Renal cortical epithelial cell (primary cell): ENCODE results near the gene IGF2. TPM values are rescaled to one million over a fixed set of nuclear protein-coding genes. Genes with fewer than 3 reads are reported as not detected.
"Not testable (repeated sequence)": the region's sequence is repeated elsewhere in the genome, so short reads cannot be mapped to it uniquely, and the experiment has no call there.

Source experiments
- DNase-seq: peaks from one replicate; pipeline ENCODE4 v3.0.0-alpha.2; 2011; ENCODE audit warnings: low read depth
- total RNA-seq: library from RNA; depleted of rRNA; stranded (reverse); fragments of >200 nt; gene quantifications from 2 replicates; pipeline ENCODE4 v1.2.3, GENCODE V29; 2014

Gene IGF2
- total RNA-seq, 1 donor from 2014 or later: 0.75 TPM

GRCh38 chr11:2136209-2136951 lies 2.8 kb downstream of the IGF2 start:
- no peak for DNase-seq

DNA sequence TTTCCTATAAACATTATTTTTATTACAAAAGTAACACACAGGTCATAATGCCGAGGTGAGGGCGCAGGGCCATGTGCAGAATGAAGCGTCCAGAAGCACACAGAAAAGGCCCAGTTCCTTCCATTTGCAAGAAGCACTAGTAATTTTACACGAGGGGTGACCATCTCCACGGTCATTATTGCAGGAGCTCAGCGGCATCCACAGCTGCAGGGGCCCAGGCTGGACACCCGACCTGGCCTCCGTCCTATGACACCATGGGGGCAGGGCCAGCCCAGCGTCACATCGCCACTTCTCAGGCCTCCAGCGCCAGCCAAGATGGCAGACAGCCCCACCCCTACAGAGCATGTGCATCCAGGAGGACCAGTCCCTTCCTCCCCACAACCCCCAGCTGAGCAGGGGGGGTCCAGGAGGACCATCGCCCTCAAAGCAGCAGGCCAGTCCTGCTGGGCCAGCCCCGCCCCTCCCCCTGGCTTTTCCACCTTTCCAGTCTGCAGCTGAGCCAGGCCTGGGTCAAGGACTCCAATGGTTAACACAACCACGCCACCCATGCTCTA lies 3.5 kb downstream of the IGF2 start:
- DNase-seq: no peak

DNA sequence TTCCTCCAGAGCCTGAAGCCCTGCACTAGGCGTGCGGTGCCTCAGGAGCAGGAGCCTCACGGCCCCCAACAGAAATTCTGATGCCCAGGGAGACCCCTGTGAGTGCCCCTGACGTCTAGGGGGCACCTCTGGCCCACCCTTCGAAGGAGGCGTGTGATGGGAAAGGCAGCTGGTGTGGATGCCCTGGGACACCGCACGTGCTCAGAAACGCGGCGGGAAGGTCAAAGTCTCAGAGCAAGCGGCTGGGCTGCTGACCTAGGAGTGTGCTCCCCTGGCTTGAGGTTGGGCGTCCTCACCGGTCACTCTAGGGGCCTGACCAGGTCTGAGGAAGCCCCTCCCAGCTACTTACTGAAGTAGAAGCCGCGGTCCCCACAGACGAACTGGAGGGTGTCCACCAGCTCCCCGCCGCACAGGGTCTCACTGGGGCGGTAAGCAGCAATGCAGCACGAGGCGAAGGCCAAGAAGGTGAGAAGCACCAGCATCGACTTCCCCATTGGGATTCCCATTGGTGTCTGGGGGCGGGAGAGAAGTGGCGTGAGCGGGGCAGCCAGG lies 4.1 kb downstream of the IGF2 start:
- DNase-seq: no peak

DNA sequence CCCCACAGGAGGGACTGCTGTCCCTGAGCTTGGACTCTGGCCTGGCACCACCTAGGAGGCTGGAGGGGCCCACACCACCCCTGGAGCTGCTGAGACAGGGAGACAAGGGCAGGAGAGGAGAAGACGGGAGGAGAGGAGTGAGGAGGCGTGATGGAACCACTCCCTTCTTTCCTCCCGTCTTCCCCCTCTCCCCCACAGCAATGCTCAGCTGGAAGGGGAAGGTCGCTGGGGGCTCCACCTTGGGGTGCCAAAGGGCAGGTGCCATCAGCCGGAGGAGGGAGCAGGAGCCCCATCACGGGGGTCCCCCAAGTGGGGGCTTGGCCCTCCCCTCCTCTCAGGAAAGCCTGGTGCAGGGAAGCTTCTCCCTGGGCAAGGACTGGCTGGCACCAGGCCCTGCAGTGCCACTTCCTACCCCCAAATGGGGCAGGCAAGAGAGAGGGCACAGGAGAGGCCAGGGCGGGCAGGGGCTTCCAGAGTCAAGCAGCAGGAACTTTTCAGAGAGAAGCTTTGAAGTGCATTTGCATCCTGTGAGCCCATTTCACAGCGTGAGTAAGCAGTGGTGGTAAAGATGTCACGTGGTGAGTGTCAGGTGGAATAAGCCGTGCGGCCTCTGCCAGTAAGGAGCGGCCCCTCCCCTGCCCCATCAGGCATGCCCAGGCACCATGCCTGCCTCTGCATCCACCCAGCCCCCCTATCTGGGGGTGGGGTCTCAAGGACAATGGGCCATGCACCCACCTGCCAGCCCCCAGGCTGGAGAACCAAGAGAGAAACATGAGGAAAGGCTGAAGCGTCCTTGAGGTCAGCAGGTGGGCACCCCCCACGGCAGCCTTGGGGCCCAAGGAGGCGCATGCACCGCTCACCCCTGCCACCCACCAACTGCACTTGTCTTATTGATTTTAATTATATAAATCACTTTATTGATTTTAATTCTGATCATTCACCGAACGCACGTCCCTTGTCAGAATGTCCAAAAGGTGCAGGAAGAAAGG lies 4.9 kb downstream of the IGF2 start:
- DNase-seq: no peak

- DNase-seq: no peak
These were observed 5.8 kb downstream of the IGF2 start for GRCh38 chr11:2133241-2134021.

- DNase-seq: no peak
These were observed 6.3 kb downstream of the IGF2 start for GRCh38 chr11:2132874-2133240.

GRCh38 chr11:2132246-2132645 lies 6.9 kb downstream of the IGF2 start:
- no peak for DNase-seq

- DNase-seq: no peak
These were observed 7.6 kb downstream of the IGF2 start for GRCh38 chr11:2131371-2132236.

DNA sequence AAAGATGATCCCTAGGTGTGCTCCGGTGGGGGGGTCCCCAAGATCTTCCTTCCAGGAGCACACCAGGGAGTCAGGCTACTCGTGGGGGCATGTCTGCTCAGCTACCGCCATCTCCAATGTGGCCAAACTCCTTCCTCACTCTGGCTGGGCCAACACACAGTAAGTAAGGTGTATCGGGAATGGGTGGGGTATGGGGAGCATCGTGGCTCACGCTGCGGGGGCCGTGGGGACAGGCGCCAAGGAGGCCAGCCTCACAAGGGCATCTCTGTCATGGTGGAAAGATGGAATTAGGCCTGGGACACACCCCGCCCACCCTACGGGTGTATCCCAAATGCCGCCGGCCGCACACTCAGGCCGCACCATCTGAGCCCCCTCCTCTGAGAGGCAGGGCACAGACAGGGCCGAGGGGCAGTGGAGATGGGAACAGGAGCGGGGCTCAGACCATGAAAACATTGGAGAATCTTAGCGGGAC lies 8.3 kb downstream of the IGF2 start:
- DNase-seq: no peak

DNA sequence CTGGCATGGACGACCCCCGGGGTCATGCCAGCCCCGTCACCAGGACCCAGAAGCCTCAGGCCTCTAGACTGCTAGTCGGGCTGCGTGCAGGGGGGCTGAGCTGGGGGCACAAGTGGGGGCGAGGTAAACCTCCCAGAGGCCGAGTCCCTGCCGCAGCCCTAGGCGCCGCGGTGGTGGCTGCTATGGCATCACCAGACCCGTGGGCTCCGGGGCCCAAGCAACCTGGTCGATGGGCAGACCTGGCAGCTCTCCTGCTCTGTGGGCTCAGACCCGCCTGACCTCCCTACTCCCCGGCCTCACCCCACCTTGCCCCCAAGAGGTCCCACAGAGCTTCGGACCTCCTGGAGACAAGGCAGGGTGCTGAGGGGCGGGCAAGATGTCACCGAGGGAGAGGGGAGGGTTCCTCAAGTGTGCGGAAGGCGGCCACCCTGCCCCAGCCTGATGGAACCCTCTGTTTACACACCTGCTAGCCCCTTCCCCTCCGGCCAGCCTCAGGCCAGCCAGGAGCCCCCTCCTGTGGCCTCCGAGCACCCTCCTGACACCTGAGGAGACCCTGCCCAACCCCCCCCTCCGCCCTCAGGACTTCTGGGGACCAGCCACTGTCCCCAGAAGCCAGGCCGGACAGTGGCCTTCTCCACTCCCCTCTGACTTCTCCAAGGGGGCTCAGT lies 9.4 kb downstream of the IGF2 start:
- DNase-seq: no peak

DNA sequence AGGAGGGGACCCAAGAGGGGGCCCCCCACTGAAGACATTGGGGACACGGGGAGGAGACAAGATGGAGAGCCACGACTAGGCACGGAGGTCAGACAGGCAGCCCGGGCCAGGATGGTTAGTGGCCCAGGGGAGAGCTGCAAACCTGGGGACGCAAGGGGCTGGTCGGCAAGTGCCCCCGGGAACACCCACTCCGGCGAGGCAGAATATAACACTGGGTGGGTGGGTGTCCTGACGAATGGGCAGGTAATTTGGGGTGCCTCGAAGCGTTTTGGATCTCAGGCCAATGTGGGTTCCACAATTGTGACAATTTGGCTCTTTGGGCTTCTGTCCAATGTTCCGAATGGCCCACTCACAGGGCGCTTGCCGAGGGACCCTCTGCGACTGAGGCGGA lies 9.9 kb downstream of the IGF2 start:
- no peak for DNase-seq

DNA sequence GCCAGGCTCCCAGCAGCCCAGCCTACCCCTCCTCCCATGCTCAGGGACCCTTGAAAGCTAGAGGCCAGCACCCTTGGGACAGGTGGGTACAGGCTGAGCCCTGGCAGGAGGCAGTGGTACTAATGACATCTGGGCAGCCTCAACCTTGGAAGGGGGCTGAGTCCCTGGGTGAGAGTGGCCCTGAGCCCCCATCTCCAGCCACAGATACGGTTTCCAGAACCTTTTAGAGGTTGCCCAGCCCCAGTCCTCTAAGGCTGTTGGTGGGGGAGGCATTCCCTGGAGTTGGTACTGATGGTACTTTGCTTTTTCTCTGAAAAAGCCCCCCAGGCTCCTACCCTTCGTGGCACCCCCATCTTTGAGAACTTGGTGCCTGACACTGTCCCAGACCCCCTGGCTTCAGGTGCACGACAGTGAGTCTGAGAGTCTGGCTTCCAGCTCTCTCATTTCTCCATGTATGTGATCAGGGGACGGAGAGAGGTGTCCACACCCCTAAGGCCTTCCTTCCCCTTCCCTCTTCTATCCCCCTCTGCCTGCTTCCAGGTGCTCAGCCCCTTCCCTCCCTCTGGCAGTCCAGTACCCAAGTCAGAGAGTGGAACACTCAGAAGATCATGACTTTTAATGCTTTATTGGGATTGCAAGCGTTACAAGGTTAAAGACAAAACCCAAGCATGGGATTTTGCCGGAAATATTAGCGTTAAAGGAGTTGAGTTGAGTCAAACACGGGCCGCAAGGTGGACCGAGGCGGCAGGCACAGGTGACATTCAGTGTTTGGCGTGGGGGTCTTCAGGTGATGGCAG lies 10.5 kb downstream of the IGF2 start:
- DNase-seq: no peak

GRCh38 chr11:2128130-2128510 lies 11.1 kb downstream of the IGF2 start:
- DNase-seq: no peak

GRCh38 chr11:2127482-2128129 lies 11.6 kb downstream of the IGF2 start:
- DNase-seq: no peak

- no peak for DNase-seq
These were observed 12.6 kb downstream of the IGF2 start for GRCh38 chr11:2126520-2127085.

DNA sequence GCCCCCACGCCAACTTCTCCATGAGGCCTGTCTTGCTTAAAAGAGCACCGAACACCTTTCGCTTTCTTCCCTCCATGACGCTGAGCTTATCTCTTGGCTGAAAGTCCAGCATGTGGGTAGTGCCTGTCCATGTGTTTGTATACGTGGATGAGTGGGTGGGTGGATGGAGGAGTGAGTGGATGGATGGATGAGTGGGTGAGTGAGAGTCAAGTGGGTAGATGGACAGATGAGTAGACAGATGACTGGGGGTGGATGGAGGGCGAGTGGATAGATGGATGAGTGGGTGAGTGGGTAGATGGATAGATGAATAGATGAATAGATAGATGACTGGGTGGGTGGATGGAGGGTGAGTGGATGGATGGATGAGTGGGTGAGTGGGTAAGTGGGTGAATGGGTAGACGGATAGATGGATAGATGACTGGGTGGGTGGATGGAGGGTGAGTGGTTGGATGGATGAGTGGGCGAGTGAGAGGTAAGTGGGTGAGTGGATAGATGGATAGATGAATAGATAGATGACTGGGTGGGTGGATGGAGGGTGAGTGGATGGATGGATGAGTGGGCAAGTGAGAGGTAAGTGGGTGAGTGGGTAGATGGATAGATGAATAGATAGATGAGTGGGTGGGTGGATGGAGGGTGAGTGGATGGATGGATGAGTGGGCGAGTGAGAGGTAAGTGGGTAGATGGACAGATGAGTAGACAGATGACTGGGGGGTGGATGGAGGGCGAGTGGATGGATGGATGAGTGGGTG lies 14.3 kb downstream of the IGF2 start:
- DNase-seq: not testable (repeated sequence)

DNA sequence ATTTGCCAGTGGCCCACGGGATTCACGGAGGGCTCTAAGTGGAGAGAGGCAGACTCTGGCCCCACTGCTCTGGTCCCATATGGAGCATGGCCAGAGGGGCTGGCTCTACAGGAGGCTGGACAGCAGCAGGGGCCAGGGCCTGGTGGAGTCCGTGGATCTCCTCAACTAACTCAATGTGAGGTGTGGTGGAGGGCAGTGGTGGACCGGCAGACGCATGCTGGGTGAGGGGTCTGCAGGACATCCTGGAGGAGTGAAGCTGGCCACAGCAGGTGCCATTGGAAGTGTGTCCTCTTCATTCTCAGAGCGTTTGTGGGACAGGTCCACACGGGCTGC lies 15.6 kb downstream of the IGF2 start:
- DNase-seq: no peak
